ENCODE data around the gene GUCY1B1. TPM values are rescaled to one million over a fixed set of nuclear protein-coding genes. Genes with fewer than 3 reads are reported as not detected.

GUCY1B1 gene
- total and polyA plus RNA-seq, 12 donors, result 0.87 to 11.6 (median 4.1) TPM

GRCh38 chr4:155785828-155786227 lies 27.0 kb downstream of the GUCY1B1 start:
- Histone ChIP-seq H3K27me3 (no peaks in the 10 kb centered on the region), H3K36me3 (replicated peaks in 1 of 2) (no peaks in the 10 kb centered on the region), H3K27ac (no peak overlapping the region), H3K9me3 (replicated peaks in 1 of 3) (no peaks in the 10 kb centered on the region), H3K4me1 (replicated peaks in 1 of 2) (no peaks in the 10 kb centered on the region), H3K4me3 (no peak overlapping the region)
- TF ChIP-seq CTCF (IDR thresholded peaks at IDR 0.05), result no peak
- no peak for TF ChIP-seq POLR2A (IDR thresholded peaks at IDR 0.05)
- WGBS, 4 donors, result 68 to 74% (median 72%) methylated on average over 1 of the region's 1 CpG
- DNase-seq, result no peak
- intact Hi-C loops (cut with DNase I), result loop anchor here (5.0 to 10.0 kb wide), 2 partner anchors 341 to 344 kb away; no protein-coding TSS in a partner anchor

- Histone ChIP-seq H3K4me3 (no peak overlapping the region), H3K27me3 (no peaks in the 10 kb centered on the region), H3K36me3 (replicated peaks in 1 of 2) (no peaks in the 10 kb centered on the region), H3K9me3 (replicated peaks in 1 of 3) (no peaks in the 10 kb centered on the region), H3K27ac (no peak overlapping the region), H3K4me1 (replicated peaks in 1 of 2) (no peaks in the 10 kb centered on the region)
- peak in 1 of 7 donors; percentile 5 for DNase-seq
- TF ChIP-seq CTCF (IDR thresholded peaks at IDR 0.05) (peak; percentile 19 to 73 (median 64)), POLR2A (IDR thresholded peaks at IDR 0.05) (no peak)
- intact Hi-C loops (cut with DNase I), result loop anchor here (5.0 to 10.0 kb wide), 2 partner anchors 342 to 345 kb away; no protein-coding TSS in a partner anchor
- 12 to 19% (median 14%) methylated on average over 5 of the region's 5 CpGs for WGBS, 4 donors
Measured at GRCh38 chr4:155787113-155787710, 28.4 kb downstream of the GUCY1B1 start.

GRCh38 chr4:155789391-155789790 lies 30.6 kb downstream of the GUCY1B1 start:
- Histone ChIP-seq H3K36me3 (replicated peaks in 1 of 2) (no peaks in the 10 kb centered on the region), H3K4me1 (replicated peaks in 1 of 2) (no peaks in the 10 kb centered on the region), H3K9me3 (replicated peaks in 1 of 3) (no peaks in the 10 kb centered on the region), H3K27me3 (no peaks in the 10 kb centered on the region), H3K27ac (no peak overlapping the region), H3K4me3 (no peak overlapping the region)
- 35 to 60% (median 53%) methylated on average over 6 of the region's 6 CpGs for WGBS, 4 donors
- no peak for DNase-seq
- TF ChIP-seq CTCF (IDR thresholded peaks at IDR 0.05) (no peak), POLR2A (IDR thresholded peaks at IDR 0.05) (no peak)
- intact Hi-C loops (cut with DNase I), result loop anchor here (5.0 to 10.0 kb wide), 2 partner anchors 345 to 347 kb away; no protein-coding TSS in a partner anchor

GRCh38 chr4:155789982-155790381 lies 31.2 kb downstream of the GUCY1B1 start:
- Histone ChIP-seq H3K9me3 (replicated peaks in 1 of 3) (no peaks in the 10 kb centered on the region), H3K4me3 (no peak overlapping the region), H3K27ac (no peak overlapping the region), H3K36me3 (replicated peaks in 1 of 2) (no peaks in the 10 kb centered on the region), H3K4me1 (replicated peaks in 1 of 2) (no peaks in the 10 kb centered on the region), H3K27me3 (no peaks in the 10 kb centered on the region)
- no peak for DNase-seq
- TF ChIP-seq CTCF (IDR thresholded peaks at IDR 0.05) (no peak), POLR2A (IDR thresholded peaks at IDR 0.05) (no peak)
- WGBS, 4 donors, result 41 to 70% (median 53%) methylated on average over 3 of the region's 3 CpGs
- intact Hi-C loops (cut with DNase I), result loop anchor here (5.0 to 10.0 kb wide), 2 partner anchors 345 to 348 kb away; no protein-coding TSS in a partner anchor
